GM19238 (cell line): Measurements from ENCODE around the gene MAP2K3.
A peak's percentile ranks its signal among the peaks of the same experiment; 100 is the strongest.

ENCODE experiments used
- DNase-seq: peaks from one replicate; pipeline ENCODE4 v3.0.0; 2011; ENCODE audit warnings: low spot score; ENCODE audit not compliant: insufficient read length

The MAP2K3 gene

DNA sequence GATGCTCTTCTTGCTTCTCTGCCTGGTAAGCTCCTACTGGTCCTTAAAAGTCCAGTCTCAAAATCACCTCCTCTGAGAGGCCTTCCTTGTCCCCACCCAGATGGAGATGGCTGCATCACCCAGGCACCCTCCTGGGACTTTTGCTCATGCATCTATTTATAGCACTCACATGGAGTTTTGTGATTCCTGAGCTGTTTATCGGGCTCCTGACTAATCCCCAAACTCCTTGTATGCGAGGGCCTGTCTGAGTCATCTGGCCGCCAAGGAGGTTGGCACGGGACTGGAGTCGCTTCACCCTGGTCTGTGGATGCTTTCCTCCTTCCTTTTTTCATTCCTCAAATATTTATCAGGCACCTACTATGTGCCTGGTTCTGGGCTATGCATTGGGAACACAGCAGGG is 2.3 kb upstream of the MAP2K3 start:
- no peak for DNase-seq

GRCh38 chr17:21282850-21283249 is 1.7 kb upstream of the MAP2K3 start:
- no peak for DNase-seq

GRCh38 chr17:21283482-21284318 is 811 bp upstream of the MAP2K3 start:
- no peak for DNase-seq

DNA sequence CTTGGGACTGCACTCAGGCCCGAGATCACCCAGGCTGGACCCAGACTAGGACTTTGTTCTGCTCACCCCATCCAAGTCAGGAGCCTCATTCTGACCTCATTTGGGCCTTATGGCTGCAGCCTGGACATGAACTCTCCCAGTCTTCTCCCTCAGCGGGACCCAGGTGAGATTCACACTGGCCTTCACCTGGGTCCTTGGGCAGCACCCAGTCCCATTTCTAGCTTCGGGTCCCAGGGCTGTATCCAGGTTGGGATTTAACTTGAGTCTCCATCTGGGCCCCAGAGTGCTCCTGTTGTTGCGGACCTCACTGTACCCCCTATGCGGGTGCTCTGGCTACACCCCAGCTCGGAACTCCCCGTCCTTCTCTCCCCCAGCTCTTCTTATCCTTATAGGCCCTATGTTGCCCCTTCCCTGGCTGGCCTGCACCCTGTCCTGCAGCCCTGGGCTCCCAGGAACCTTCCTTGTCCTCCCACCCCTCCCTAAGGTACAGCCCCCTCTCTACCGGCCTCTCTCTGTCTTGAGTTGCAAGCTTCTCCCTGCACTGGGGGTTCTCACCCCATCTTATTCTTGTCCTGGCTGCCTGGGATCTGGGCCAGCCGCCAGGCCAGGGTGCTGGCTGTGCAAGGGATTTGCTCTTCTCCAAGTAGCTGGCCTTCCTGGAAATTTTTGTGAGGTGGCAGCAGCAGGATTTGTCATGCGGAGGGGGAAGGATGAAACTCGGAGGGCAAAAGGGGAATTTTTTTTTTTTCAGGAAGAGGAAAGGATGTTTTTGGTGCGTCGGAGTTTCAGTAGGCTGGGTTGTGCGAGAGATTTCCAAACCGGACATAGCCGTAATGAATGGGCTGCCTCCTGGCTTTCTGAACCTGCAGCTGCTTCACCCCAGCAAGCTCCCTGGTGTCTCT is 904 bp downstream of the MAP2K3 start:
- no peak for DNase-seq

DNA sequence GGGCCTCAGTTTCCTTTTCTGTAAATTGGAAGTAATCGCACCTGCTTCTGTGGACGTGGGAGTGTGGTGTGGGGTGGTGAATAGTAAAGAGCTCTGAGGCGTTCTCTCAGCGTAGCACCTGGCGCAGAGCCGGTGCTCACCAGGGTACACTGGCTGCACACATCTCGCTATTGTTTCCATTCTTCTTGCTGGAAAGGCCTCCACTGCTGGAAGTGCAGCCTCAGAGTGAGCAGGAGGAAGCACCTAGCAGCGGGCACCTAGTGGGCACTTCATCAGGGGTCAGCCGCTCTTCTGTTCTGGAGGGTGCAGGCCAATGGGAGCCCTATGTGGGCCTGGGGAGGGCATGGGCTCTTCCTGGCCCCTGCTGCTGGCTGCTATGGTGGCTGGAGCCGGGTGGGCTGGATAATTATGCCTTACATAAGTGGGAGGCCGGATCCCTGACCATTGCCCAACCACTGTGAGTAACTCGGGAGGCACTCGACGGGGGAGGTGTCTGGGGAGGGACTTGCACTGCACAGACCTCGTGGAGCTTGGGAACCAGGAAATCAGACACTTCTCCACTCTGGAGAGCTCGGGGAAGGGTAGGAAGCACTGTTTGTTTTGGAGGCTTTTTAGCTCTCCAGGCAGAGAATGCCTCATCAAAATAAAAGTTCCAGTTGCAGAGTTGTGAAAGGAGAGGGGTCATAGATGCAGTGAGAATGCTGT is 1.7 kb downstream of the MAP2K3 start:
- DNase-seq = no peak

- DNase-seq = no peak
These were observed 2.6 kb downstream of the MAP2K3 start for GRCh38 chr17:21286909-21287702.

DNA sequence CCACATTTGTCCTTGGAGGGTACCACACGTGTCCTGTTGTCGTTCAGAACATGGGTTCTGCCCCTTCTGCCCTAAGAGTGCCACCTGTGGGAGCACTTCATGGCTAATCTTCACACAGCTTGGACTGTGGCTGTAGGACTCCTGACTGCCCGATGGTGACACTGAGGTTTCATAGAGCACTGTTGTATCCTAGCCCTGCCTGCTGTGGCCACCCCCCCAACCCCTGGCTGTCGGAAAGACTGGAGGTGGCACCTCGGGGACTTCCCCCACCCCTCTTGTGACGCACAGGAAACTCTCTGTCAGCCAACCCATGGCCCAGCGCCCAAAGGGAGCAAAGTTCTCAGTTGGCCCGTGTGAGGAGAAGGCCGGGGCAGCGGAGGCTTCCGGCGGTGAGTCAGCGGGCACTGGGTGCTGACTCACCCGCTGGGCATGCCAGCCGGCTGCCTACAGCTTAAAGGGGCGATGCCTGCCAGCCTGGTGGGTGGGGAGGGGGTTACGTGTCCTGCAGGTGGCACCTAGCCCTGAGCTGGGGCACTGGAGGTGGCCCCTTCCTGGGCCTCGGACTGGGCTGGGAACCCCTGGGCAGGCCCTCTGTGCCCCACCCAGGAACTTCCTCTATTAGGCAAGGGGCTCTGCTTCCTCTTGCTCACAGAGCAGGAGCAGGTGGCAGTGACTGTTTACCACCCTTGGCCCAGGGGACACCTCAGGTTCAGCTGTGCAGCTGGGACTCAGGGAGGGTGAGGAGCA is 3.4 kb downstream of the MAP2K3 start:
- DNase-seq = peak; percentile 63

GRCh38 chr17:21288571-21289017 is 4.1 kb downstream of the MAP2K3 start:
- DNase-seq = no peak

DNA sequence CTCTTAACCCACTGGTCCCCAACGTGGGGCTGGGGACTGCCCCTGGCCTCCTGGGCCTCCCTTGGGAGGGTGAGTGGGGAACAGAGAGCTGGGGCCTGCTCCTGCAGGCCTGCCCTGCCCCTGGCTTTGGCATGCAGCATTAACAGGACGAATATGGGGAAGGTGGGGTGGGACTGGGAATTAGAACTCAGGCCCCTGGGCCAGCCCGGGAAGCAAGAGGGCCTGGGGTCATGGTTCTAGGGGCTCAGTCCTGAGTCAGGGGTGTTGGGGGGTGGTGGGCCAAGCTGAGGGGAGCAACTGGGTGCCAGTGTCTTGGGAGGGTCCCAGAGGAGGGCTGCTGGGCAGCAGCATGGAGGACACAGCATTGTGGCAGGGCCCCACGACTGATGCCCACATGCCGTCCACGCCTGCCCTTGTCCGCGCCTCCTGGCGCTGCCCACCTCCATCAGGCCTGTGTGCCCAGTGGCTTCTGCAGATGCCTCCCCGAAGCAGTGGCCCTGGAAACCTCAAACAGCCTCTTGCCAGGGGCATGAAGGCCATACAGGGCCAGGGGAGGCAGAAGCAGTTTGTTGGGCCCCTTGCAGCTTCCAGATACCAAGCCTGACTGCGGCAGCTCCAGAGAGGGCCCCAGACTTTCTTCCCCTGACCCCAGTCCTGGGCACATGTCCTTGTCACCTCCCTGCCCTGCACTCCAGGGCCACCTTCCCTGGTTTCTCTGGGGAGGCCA is 4.8 kb downstream of the MAP2K3 start:
- no peak for DNase-seq

- DNase-seq = no peak
These were observed 5.5 kb downstream of the MAP2K3 start for GRCh38 chr17:21289902-21290571.

DNA sequence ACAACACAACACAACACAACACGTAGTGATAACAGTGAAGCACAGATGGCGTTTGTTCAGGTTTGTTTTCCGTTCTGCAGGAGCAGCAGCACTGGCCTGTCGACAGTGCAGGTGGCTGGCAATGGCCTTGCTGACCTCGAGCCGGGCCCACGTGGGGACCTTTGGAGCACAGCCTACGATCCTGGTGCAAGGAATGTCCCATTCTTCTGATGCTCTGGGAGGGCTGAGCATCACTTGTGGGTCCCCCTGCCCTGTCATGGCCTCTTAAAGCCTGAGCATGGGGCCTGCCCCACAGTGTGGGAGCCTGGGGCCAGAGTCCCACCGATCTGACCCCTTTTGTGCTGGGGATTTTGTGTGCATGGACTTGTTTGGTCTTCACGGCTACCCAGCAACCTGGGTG is 6.8 kb downstream of the MAP2K3 start:
- no peak for DNase-seq

DNA sequence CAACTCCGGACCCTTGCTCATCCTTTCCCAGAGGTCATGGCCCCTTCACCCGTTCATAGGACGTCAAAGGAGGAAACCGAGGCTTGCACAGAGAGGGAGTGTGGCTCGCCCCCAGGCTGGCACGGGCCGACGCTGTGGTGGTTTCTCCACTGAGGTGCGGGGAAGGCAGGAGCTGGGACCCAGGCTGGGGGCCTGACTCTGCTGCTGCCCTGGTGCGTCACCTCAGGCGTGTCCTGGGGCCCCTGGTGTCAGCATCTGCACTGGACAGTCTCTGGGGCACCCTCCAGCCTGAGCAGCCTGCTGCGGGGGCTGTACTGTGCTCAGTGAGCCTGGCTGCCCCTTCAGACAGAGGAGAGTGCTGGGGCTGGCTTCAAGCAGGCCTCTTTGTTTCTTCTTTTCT is 7.4 kb downstream of the MAP2K3 start:
- no peak for DNase-seq

DNA sequence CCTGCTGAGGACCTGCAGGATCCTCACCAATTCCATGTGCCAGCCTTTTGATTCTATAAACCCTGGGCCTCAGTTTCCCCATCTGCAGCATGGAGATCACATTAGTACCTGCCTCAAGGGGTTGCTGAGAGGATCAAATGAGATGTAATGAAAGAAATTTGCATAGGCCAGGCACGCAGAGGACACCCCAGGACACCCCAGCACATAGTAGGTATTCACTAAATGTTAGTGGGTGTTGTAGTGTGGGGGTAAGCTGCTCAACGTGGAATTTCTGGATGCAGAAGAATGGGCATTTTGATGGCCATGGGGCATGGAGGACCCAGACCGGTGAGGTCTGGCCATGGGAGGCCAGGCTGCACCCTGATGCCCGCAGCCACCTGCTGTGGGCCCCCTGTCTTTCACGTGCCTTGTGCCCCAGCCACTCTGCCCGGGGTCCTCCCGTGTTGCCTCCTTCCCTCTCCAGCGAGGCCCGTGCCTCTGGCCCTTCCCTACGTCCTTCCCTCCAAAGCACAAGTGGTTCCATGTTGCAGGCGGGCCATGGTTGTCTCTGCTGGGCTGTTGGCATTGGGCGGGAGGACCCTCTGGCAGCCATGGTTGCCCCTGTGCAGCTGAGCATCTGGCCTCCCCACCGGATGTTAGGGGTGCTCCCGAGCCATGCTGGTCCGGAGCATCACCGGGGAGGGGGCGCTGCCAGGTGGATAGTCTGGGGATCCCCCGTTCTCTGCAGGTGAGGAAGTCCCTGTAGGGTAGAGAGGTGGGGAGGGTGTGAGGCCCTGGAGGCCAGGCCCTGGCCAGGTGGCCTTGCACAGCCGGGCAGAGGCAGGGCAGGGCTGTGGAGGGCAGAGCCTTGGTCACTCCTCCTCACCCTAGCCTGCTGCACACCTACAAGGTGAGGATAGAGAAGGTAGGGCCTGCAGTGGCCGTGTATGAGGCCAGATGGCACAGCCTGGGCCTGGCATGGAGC is 8.6 kb downstream of the MAP2K3 start:
- DNase-seq = no peak

DNA sequence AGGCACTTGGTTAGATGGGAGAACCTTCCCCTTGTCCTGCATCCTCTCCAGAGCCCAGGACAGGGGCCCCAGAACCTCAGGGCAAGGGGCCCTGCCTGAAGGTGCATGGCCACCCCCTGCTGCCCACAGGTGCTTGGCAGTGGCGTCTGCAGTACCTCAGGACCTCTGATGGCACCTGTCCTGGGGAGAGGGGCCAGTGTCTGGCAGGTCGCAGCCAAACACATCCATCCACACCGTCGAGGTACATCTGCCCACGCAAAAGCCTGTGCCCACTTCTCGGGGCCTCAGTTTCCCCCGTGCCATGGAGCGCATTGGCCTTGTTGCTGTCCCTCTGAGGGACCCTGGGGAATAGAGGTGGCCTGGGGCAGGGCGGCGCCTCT is 9.3 kb downstream of the MAP2K3 start:
- no peak for DNase-seq

DNA sequence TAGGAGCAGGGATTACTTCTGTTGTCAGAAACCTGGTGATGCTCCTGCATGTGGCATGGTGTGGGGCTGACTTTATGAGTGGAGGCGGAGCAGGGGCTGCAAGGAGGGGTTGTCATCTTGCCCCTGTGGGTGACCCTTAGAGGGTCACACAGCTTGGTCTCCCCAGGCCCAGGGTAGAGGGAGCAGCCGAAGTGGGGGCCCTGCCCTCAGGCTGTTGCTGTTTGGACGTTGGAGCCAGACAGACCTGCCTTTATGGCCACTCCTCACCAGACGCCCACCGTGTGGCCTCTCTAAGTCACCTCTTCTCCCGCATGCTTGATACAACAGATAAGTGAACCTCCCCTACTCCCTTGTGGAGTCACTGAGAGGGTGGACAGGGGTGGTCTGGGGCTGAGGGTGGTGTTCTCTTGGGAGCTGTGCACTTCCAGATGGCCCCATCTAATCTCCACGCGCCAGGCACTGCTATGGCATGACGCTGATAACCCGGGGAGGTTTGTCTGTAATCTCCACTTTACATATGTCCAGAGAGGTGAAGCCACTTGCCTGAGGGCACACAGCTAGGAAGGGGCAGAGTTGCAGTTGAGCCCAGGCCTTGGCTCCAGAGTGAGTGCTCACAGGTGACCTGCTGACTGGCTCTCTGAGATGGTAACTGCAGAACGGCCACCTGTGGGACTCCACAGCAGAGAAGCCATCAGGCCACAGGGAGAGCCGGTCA is 10.0 kb downstream of the MAP2K3 start:
- DNase-seq = no peak

DNA sequence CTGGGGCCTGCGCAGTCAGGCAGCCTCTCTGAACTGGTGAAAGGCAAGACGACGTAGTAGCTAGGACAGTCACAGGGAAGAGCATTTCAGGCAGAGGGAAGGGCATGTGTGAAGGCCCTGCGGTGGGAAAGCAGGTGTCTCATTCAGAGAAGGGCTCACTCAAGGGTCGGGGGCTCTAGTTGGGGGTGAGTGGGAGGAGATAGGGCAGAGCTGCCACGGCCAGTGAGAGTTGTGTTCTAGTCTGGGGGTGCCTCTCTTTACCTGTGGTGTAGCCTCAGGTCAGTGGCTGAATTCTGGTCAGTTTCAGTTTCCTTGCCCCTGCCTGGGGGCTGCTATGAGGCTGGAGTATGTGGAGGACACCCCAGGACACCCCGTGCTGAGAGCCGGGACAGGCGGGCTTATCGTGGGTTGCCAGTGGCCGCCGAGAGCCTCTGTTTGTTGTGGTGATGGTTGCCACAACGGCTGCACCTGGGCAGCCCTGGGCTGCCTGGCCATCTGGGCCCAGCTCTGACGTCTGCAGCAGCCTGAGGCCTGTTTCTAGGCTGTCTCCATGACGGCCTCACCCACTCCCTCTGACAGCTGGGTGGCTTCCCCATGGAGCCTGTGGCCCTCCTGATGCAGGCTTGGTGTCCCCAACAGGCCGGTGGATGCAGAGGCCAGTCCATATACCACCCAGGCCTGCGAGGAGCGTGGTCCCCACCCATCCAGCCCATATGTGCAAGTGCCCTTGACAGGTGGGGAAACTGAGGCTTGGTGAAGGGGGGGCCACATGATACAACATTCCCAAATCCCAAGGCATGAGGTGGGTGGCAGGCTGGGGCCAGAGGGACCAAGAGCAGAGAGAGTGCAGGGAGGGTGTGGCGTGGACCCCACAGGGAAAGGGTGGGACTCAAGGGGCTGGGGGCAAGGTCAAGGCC is 10.8 kb downstream of the MAP2K3 start:
- DNase-seq = no peak
